ENCODE results near the gene ACOX2. TPM values are rescaled to one million over a fixed set of nuclear protein-coding genes. Genes with fewer than 3 reads are reported as not detected.

ACOX2 gene
- total RNA-seq, 1 experiment from 2014 or later, result 12.8 TPM

GRCh38 chr3:58540176-58540858 lies 3.3 kb upstream of the ACOX2 start (continued):
- TF ChIP-seq ELF1 (IDR thresholded peaks at IDR 0.05; ENCODE audit: borderline replicate concordance, low read depth) (no peak), ZBTB33 (IDR thresholded peaks at IDR 0.05; ENCODE audit: extremely low read depth, insufficient replicate concordance, low read length) (no peak), SIN3A (IDR thresholded peaks at IDR 0.05; ENCODE audit: low read depth) (no peak), ZNF274 (IDR thresholded peaks at IDR 0.05; ENCODE audit: low read depth, low read length) (no peak), RAD21 (IDR thresholded peaks at IDR 0.05; ENCODE audit: low read depth) (no peak), FOSL1 (IDR thresholded peaks at IDR 0.05; ENCODE audit: low read depth) (no peak)

GRCh38 chr3:58539626-58540025 lies 2.6 kb upstream of the ACOX2 start:
- ChIA-PET POLR2A (no interaction called here), RAD21 (ENCODE audit: low non-redundant PET in 1 of 2, low total read pairs in 2 of 2, uncharacterized antibody in 2 of 2, unreplicated experiment in 2 of 2) (no interaction called here)
- TF ChIP-seq YY1 (IDR thresholded peaks at IDR 0.05; ENCODE audit: extremely low read depth, insufficient replicate concordance, low read depth, low read length) (no peak), EZH2 (IDR thresholded peaks at IDR 0.05) (no peak), CBX3 (IDR thresholded peaks at IDR 0.05; ENCODE audit: low read depth) (no peak), CTCF (IDR thresholded peaks at IDR 0.05 in 2 of 3, conservative IDR thresholded peaks at IDR 0.05 in 1 of 3; ENCODE audit: borderline replicate concordance in 1 of 3, insufficient read depth in 1 of 3, low read depth in 2 of 3, low read length in 2 of 3) (no peak)

More at GRCh38 chr3:58539626-58540025, 2.6 kb upstream of the ACOX2 start:
- no peaks in the 10 kb centered on the region for H4K20me1 ChIP-seq (ENCODE audit: insufficient read depth)
- H3K79me2 ChIP-seq (ENCODE audit: insufficient read depth, low read length), result no peaks in the 10 kb centered on the region
- DNase-seq (ENCODE audit: low read depth, low spot score) (no peak), ATAC-seq (no peak)
- no peak overlapping the region for H3K4me2 ChIP-seq (ENCODE audit: low read length)
- no peaks in the 10 kb centered on the region; the same call in 1 of the 2 replicates for H3K27me3 ChIP-seq (ENCODE audit: insufficient read depth, low read length)
- CTCF ChIA-PET, result interaction anchor here (1.4 kb wide), 1 partner anchor 10 kb away, joined by 6 read pairs; no protein-coding TSS in a partner anchor
- H3K9ac ChIP-seq (ENCODE audit: low read length), result no peak overlapping the region
- BruUV-seq (replicated peaks), result no TSS peak
- H3K4me1 ChIP-seq (ENCODE audit: control insufficient read depth in 1 of 2, insufficient read depth in 2 of 2, low read length in 2 of 2), result no peaks in the 10 kb centered on the region
- no peak overlapping the region for H3K27ac ChIP-seq (ENCODE audit: low read depth, low read length)
- intact Hi-C loops (cut with micrococcal nuclease), result no loop called here
- H3K9me2 ChIP-seq (ENCODE audit: insufficient read depth), result no peaks in the 10 kb centered on the region
- H2AFZ ChIP-seq (ENCODE audit: low read depth, low read length, poor library complexity, severe bottlenecking), result no peak overlapping the region
- no peaks in the 10 kb centered on the region for H3K9me3 ChIP-seq (ENCODE audit: control insufficient read depth in 1 of 2, insufficient read depth in 1 of 2, low read depth in 1 of 2, low read length in 2 of 2)
- no peaks in the 10 kb centered on the region for H3K36me3 ChIP-seq (ENCODE audit: control insufficient read depth in 1 of 2, insufficient read depth in 2 of 2, low read length in 2 of 2)
- no peak overlapping the region for H3K4me3 ChIP-seq (replicated peaks in 1 of 2; ENCODE audit: low read depth in 1 of 2, low read length in 2 of 2)
